Measurements from ENCODE around the gene SSBP4. TPM values are rescaled to one million over a fixed set of nuclear protein-coding genes. Genes with fewer than 3 reads are reported as not detected.
A peak's percentile ranks its signal among the peaks of the same experiment; 100 is the strongest.
"Not testable (repeated sequence)": the region's sequence is repeated elsewhere in the genome, so short reads cannot be mapped to it uniquely, and the experiment has no call there.

The SSBP4 gene
- total RNA-seq, 1 donor from 2014 or later: 36.2 TPM

DNA sequence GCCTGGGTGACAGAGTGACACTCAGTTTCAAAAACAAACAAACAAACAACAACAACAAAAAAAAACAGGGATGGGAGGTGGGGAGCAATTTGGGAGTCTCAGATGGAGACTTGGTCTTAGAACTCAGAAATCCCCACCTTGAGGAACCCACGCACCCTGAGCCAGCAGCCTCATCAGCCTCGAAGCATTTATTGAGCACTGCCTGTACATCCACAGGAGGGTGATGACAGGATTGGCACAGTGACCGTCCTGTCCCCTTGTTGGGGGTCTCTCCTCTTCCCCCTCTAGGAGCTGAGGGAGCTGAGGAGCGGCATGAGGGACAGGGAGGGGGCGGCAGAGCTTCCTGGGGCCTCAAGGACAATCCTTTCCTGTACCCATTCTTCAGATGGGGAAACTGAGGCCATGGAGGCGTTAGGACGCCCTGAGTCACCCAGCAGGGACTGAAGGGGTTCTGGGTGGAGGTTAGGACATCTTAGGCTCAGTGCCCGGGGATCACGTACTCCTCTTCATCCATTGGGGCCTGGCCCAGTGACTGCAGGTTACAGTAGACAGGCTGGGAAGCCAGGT, 27.6 kb upstream of the SSBP4 start:
- ATAC-seq (no peak), DNase-seq (ENCODE audit: missing footprints) (peak; percentile 39)
- intact Hi-C loops (cut with DNase I): no loop called here

DNA sequence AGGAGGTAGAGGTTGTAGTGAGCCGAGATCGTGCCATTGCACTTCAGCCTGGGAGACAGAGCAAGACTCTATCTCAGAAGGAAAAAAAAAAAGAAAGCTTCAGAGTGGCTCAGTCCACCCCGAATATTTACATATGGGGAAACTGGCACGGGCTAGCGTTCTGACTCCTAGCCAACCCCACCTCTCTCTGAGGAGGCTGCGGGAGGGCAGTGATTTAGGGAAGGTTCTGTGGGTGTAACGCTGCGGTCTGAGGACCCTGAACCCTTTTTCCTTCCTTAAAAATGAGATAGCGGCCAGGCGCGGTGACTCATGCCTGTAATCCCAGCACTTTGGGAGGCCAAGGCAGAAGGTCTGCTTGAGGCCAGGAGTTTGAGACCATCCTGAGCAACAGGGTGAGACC, 26.8 kb upstream of the SSBP4 start:
- ATAC-seq: peak; percentile 30
- intact Hi-C loops (cut with DNase I): no loop called here
- DNase-seq (ENCODE audit: missing footprints): peak; percentile 86

- DNase-seq (ENCODE audit: missing footprints): peak; percentile 20
- ATAC-seq: no peak
- intact Hi-C loops (cut with DNase I): no loop called here
These were observed 26.3 kb upstream of the SSBP4 start for GRCh38 chr19:18392926-18393325.

- ATAC-seq (peak; percentile 18), DNase-seq (ENCODE audit: missing footprints) (peak; percentile 83)
- intact Hi-C loops (cut with DNase I): no loop called here
These were observed 25.4 kb upstream of the SSBP4 start for GRCh38 chr19:18393836-18394235.

DNA sequence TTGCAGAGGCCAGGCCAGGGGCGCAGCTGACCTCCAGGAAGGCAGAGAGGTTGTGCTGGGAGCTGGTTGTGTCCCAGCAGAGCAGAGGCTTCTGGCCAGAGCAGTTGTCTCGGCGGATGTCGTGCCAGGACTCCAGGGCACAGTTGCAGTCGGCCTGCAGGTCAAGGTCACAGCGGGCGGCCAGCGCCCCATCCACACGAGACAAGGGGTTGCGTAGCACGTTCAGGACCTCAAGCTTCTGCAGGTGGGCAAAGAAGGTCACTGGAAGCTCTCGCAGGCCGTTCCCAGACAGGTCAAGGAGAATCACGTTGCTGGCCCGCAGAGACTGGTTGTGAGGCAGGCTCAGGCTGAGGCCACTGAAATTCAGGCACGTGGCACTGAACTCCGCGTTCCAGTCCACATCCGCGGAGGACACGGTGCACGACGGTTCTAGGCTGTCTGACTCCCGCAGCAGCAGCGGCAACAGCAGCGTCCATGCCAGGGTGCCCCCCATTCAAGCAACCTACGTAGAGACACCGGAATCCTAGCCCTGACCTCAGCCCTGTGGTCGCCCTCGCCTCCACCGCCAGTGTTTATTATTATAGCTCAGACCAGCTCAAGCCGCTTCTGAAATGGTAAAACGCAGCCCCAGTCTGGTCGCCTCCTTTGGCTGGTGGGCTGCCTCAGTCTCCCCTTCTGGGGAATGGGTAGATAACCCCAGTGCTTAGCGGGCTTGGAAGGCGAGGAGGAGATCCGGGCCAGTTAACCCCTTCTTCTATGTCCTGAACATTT, 22.5 kb upstream of the SSBP4 start:
- ATAC-seq: no peak
- intact Hi-C loops (cut with DNase I): loop anchor here (5.0 kb wide), 1 partner anchor 124 kb away; the partner anchor contains the start of gene IQCN
- no peak for DNase-seq (ENCODE audit: missing footprints)

GRCh38 chr19:18397242-18398202, 21.7 kb upstream of the SSBP4 start, which contains the start of gene LRRC25:
LRRC25 (minus strand) TSS chr19:18397622; CDS start chr19:18396963, 659 bp downstream.
- DNase-seq (ENCODE audit: missing footprints): peak; percentile 86
- intact Hi-C loops (cut with DNase I): loop anchor here (5.0 kb wide), 1 partner anchor 125 kb away; the partner anchor contains the start of gene IQCN
- peak; percentile 59 for ATAC-seq

GRCh38 chr19:18399008-18399407, 20.2 kb upstream of the SSBP4 start:
- ATAC-seq (no peak), DNase-seq (ENCODE audit: missing footprints) (peak; percentile 69)
- intact Hi-C loops (cut with DNase I): loop anchor here (5.0 kb wide), 1 partner anchor 127 kb away; the partner anchor contains the start of gene IQCN

DNA sequence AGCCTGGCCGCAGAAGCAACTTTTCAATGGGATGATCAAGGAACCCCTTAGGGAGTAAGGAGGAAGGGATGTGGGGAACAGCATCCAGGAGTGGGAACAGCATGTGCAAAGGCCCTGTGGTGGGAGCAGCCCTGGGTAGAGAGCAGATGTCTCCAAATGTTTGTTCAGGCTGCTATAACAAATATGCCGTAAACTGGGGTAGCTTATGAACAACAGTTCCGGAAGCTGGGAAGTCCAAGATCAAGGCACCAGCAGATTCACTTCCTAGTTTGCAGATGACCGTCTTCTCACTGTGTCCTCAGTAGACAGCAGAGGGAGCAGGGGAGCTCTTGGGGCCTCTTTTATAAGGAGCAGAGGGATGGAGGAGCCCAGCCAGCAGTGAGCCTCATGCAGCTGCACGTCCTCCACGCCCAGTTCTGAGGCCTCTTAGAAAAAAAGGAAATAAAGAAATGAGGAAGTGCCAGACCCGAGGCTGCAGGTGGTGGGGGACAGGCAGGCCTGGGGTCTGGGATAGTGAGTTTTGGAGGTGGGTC, 17.6 kb upstream of the SSBP4 start:
- ATAC-seq: peak; percentile 79
- DNase-seq (ENCODE audit: missing footprints): peak; percentile 89
- intact Hi-C loops (cut with DNase I): no loop called here

DNA sequence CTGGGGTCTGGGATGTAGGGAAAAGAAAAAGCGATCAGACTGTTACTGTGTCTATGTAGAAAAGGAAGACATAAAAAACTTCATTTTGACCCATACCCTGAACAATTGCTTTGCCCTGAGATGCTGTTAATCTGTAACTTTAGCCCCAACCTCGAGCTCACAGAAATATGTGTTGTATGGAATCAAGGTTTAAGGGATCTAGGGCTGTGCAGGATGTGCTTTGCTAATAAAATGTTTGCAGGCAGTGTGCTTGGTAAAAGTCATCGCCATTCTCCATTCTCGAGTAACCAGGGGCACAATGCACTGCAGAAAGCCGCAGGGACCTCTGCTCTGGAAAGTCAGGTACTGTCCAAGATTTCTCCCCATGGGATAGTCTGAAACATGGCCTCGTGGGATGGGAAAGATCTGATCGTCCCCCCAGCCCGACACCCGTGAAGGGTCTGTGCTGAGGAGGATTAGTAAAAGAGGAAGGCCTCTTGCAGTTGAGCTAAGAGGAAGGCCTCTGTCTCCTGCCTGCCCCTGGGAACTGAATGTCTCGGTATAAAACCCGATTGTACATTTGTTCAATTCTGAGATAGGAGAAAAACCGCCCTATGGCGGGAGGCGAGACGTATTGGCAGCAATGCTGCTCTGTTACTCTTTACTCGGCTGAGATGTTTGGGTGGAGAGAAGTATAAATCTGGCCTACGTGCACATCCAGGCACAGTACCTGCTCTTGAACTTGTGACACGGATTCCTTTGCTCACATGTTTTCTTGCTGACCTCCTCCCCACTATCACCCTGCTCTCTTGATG, 16.5 kb upstream of the SSBP4 start:
- DNase-seq (ENCODE audit: missing footprints); ATAC-seq; intact Hi-C loops (cut with DNase I): not testable (repeated sequence)

- DNase-seq (ENCODE audit: missing footprints); intact Hi-C loops (cut with DNase I); ATAC-seq: not testable (repeated sequence)
These were observed 13.4 kb upstream of the SSBP4 start for GRCh38 chr19:18405754-18406153.

GRCh38 chr19:18406749-18407148, 12.4 kb upstream of the SSBP4 start:
- ATAC-seq (no peak), DNase-seq (ENCODE audit: missing footprints) (no peak)
- intact Hi-C loops (cut with DNase I): no loop called here

DNA sequence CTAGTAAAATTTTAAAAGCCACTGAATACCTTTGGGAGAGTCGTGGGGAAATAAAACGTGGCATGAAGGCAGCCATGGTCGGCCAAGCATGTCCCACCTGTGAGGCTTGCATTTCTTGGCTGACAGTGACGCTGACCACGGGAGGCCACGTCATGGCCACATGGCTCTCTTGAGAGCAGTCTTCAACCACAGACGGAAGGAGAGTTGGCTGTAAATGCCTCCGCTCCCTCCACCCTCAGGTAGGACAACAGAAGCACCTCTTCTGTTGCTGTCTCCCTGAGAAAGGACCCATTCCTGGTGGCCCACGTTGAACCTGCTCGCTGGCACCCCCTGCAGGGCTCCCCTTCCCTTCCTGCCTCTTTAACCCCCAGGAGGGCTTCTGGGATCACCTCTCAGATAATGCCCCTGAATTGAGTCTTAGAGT, 11.1 kb upstream of the SSBP4 start:
- intact Hi-C loops (cut with DNase I): no loop called here
- DNase-seq (ENCODE audit: missing footprints): peak; percentile 72
- no peak for ATAC-seq

GRCh38 chr19:18412610-18413239, 6.5 kb upstream of the SSBP4 start:
- intact Hi-C loops (cut with DNase I): loop anchor here (5.0 kb wide), 1 partner anchor 210 kb away; the partner anchor contains the start of gene RAB3A
- ATAC-seq: no peak

GRCh38 chr19:18414504-18415177, 4.6 kb upstream of the SSBP4 start:
- intact Hi-C loops (cut with DNase I): loop anchor here (5.0 kb wide), 2 partner anchors 132 to 212 kb away; partner anchors contain the start of genes JUND and RAB3A
- ATAC-seq (no peak), DNase-seq (ENCODE audit: missing footprints) (no peak)

More at GRCh38 chr19:18412610-18413239, 6.5 kb upstream of the SSBP4 start:
- no peak for DNase-seq (ENCODE audit: missing footprints)

DNA sequence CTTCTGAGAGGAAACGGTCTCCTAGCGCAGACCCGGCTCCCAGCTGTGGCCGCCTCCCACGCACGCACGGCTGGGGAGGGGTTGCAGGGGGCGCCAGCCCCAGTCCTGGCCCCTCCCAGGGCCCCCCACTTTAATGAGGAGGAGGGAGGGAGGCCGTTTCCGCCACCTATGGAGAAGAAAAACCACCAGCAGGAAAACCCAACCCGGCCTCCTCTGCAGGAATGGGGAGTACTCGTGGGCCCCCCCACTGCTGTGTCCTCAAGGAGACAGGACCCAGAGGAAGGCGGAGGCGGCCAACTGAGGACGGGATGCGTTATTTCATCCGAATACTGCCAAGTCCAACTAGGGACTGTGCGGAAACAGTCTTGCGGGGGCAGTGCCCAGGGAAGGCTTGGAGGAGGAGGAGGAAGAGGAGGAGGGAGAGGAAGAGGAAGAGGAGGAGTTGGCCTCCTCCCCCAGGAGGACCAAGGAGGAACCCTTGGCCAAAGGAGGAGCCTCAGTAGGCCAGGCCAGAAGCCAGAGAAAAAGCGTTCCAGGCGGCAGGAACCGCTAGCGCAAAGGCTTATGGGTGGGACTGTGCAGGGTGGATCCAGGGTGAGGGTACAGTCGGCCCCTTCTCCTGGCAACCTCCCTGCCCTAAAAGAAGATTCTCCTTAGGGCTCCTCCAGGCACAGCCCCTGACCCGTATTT, 3.9 kb upstream of the SSBP4 start:
- intact Hi-C loops (cut with DNase I): loop anchor here (5.0 kb wide), 1 partner anchor 133 kb away; the partner anchor contains the start of gene JUND
- peak; percentile 87 for DNase-seq (ENCODE audit: missing footprints)
- ATAC-seq: peak; percentile 43

DNA sequence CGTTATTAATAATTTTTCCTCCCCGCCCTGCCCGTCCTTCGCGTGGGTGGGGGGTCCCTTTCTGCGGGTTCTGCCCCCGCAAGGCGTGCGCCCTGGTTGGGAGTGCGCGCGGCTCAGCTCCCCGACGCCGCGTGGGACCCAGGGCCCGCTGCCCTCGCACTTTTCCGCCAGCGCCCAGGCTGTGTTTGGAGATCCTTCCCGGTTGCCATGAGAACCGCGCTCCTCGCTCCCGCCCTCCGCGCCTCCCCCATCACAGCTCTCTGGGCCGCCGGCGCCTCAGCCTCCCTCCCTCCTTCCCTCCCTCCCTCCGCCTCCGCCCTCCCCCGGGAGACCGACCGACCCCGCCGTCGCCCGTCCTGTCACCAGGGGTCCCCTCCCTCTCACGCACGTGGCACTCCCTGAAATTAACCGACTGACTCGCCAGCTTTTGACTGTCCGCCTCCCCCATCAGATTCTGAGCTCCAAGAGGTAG, 2.4 kb upstream of the SSBP4 start:
- DNase-seq (ENCODE audit: missing footprints) (peak; percentile 96), ATAC-seq (peak; percentile 66)
- intact Hi-C loops (cut with DNase I): loop anchor here (5.0 kb wide), 1 partner anchor 135 kb away; the partner anchor contains the start of gene JUND
